GM18868 (cell line): Measurements from ENCODE around the gene MYBPHL.

Source experiments
- ATAC-seq: cut with Tn5 transposase; IDR thresholded peaks from one replicate; pipeline ENCODE4 v1.9.1; 2021; ENCODE audit warnings: mild to moderate bottlenecking, moderate library complexity; ENCODE audit not compliant: unreplicated experiment

The MYBPHL gene

GRCh38 chr1:109266965-109267364, 39.8 kb downstream of the MYBPHL start:
- no peak for ATAC-seq

DNA sequence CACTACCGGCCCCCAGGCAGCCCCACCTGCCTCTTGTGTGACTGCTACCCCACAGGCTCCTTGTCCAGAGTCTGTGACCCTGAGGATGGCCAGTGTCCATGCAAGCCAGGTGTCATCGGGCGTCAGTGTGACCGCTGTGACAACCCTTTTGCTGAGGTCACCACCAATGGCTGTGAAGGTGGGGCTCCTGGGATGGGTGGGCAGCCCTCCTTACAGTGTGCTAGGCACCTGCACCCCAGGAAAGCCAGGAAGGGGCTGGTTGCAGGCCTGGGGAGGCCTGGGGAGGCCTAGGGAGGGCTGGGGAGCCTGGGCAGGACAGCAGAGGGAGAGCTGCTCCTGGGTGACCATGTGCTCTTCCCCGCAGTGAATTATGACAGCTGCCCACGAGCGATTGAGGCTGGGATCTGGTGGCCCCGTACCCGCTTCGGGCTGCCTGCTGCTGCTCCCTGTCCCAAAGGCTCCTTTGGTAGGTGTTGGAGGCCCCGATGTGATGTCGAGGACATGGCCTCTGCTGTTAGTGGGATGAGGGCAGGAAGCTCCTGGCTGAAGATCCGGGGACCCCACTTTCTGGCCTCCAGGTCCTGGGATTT, 41.0 kb downstream of the MYBPHL start:
- no peak for ATAC-seq

GRCh38 chr1:109265016-109265415, 41.8 kb downstream of the MYBPHL start:
- ATAC-seq: no peak

GRCh38 chr1:109264379-109264755, 42.4 kb downstream of the MYBPHL start:
- no peak for ATAC-seq

GRCh38 chr1:109263597-109264378, 43.0 kb downstream of the MYBPHL start:
- peak; percentile 83 for ATAC-seq

GRCh38 chr1:109263234-109263596, 43.6 kb downstream of the MYBPHL start:
- ATAC-seq: no peak

DNA sequence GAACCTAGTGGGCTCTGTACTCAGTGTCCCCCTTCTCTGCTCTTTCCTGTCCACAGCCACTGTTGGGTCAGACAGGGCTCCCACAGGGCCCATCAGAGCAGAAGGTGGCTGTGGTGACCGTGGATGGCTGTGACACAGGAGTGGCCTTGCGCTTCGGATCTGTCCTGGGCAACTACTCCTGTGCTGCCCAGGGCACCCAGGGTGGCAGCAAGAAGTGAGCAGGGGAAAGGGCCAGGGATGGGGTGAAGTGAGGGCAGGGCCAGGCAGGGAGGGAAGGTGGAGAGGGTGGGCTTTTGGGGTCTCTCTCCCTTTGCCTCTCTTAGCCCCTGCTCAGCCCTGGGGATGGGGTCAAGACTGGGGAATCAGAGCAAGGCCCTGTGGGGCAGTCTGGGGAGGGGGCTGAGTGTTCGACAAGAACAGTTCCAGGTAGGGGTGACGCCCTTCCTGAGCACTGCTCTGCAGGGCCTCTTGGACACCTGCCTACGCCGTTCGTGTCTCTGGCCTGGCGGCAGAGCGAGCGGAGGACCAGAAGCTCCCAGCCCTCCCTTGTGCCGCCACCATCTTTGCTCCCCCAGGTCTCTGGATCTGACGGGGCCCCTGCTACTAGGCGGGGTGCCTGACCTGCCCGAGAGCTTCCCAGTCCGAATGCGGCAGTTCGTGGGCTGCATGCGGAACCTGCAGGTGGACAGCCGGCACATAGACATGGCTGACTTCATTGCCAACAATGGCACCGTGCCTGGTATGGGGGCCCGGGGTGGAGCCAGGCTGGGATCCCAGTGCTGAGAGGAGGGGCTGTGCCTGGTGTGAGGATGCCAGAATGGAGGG, 44.4 kb downstream of the MYBPHL start:
- ATAC-seq: no peak

DNA sequence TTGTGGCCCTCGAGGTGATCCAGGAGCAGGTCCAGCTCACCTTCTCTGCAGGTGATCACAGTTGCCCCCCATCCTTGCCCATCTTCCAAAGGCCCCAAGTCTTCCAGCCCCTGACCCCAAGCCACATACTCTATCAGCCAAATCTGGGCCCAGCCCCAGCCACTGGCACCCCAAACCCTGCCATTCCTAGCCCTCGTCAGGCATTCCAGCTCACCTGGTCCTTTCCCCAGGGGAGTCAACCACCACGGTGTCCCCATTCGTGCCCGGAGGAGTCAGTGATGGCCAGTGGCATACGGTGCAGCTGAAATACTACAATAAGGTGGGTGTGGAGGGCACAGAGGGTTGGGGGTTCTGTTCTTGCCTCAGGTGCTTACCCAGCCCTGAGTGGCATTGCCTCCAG, 45.2 kb downstream of the MYBPHL start:
- no peak for ATAC-seq

DNA sequence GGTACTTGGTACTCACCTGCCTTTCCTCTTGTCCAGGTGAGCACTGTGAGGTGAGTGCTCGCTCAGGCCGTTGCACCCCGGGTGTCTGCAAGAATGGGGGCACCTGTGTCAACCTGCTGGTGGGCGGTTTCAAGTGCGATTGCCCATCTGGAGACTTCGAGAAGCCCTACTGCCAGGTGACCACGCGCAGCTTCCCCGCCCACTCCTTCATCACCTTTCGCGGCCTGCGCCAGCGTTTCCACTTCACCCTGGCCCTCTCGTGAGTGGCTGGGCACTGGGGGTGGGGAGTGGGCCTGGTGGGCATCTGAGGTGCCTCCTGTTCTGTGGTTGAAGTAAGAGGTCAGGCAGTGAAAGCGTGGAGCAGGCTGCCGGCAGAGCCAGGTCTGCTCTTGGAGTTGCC, 45.8 kb downstream of the MYBPHL start:
- ATAC-seq: no peak

DNA sequence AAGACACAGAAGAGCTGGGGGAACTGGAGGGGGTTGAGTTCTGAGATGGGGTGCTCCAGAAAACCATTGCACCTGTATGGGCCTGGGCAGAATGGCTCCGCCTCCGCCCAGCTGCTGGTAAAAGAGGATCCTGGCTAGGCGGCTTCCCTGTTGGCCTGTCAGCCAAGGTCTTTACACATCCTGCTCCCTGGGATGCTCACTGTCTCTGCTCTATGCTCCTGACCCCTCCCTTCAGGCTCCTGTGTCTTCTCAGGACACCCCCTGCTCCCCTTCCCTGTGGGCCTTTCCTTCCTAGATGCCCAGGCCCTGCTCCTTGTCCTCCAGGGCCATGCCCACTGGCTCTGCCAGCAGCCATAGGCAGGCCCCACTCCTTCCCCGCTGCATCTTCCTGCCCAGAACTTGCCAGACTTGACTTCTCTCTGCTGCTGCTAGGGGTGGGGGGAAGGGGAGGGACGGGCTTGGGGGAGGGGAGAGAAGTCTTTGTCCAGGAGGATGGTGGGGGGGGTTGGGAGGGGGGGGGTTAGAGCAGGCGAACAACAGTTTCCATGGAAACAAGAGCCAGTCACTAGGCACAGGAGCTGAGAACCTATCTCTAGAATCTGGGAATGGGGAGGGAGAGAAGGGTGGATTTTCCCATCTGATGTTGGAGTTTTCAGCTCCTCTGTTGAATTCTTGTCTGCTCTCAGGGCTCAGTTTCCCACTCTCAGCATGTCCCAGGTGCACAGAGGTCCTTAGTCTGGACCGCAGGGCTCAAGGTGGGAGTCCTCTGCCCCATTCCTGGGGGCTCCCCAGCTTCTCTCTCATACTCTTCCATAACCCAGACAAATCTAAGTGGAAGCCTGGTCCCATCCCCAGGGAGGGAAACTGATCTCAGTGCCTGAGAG, 46.9 kb downstream of the MYBPHL start:
- no peak for ATAC-seq

DNA sequence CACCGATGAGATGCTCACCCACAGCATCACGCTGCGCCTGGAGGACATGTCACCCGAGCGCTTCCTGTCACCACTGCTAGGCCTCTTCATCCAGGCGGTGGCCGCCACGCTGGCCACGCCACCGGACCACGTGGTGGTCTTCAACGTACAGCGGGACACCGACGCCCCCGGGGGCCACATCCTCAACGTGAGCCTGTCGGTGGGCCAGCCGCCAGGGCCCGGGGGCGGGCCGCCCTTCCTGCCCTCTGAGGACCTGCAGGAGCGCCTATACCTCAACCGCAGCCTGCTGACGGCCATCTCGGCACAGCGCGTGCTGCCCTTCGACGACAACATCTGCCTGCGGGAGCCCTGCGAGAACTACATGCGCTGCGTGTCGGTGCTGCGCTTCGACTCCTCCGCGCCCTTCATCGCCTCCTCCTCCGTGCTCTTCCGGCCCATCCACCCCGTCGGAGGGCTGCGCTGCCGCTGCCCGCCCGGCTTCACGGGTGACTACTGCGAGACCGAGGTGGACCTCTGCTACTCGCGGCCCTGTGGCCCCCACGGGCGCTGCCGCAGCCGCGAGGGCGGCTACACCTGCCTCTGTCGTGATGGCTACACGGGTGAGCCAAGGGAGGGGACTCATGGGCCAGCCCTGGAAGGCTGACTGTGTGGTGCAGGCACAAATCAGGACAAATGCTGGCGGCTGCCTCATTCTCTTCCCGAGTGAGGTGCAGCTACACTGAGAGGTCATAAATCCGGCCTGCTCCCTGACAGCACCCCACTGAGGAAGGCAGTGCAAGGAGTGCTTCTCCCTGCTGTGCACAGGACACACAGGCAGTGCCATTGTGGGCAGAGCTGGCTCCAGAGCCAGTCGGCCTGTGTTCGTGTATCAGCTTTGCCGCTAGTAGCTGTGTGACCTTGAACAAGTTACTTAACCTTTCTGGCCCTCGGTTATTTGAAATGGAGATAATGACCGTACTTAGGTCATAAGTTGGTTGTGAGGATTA, 48.0 kb downstream of the MYBPHL start:
- ATAC-seq: no peak

DNA sequence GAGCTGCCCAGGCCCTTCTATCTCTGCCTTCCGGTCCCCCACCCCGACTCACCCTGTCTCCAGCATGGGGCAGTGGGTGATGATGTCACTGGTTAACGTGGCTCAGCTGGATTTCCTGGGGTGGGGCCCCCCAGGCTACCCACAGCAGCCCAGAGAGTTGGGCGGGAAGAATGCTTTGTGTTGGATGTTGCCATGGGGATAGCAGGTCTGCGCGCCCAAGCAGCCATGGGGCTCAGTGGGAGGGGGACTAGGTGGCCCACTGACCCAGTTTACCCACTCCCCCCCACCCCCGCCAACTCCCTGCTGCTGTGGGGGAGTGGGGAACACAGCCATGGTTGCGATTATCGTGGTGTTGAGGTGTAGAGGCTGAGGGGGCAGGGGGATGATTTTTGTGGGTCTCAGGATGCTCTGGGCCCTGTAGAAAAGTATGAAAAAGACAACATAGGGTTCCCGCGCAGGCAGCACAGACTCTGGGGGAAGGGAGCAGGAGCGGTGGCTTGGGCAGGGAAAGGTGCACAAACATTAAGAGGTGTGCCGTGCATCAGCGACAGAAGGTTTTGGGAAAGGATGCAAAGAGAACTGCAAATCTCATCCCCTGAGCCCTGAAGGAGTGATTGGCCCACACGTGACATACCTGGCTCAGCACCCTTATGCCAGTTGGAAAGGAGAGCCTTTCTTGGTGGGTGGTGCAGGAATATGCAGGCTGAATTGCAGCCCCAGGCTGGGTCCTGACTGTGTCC, 49.0 kb downstream of the MYBPHL start:
- ATAC-seq: no peak

DNA sequence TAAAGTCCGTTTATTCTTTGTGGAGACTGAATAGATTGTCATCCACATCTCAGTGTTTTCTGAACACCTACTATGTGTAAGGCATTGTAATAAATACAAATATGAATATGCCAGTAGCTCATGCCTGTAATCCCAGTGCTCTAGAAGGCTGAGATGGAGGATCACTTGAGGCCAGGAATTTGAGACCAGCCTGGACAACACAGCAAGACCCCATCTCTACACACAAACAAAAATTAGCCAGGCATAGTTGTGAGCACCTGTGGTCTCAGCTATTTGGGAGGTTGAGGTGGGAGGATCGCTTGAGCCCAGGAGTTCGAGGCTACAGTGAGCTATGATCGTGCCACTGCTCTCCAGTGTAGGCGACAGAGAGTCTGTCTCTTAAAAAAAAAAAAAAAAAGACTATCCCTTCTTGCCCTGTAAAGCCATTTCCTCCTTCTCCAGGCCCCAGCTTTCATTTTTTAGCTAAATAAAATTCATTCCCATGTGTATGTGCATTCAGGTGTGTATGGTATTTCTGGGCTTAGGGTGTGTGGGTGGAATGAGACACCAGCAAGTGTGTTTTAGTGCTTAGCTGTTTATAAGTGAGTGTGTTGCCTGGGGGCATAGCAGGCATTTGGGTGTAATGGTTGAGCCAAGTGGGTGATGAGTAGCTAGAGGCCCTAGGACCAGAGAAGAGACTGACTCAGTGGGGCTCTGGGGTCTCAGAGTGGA, 49.7 kb downstream of the MYBPHL start:
- no peak for ATAC-seq

GRCh38 chr1:109256085-109256484, 50.7 kb downstream of the MYBPHL start:
- no peak for ATAC-seq

- no peak for ATAC-seq
Observed at GRCh38 chr1:109255678-109256077, 51.1 kb downstream of the MYBPHL start.

GRCh38 chr1:109255097-109255651, 51.6 kb downstream of the MYBPHL start:
- no peak for ATAC-seq

- ATAC-seq: no peak
Observed at GRCh38 chr1:109254621-109255096, 52.2 kb downstream of the MYBPHL start.
